B cell (primary cell): ENCODE measurements around the gene M1AP. TPM values are rescaled to one million over a fixed set of nuclear protein-coding genes. Genes with fewer than 3 reads are reported as not detected.
A peak's percentile ranks its signal among the peaks of the same experiment; 100 is the strongest.

Experiments
- ATAC-seq: fragments of 200-7000 bp; cut with Tn5 transposase; one replicate; pipeline ENCODE4 v1.10.0; 2021; ENCODE audit warnings: low read depth, mild to moderate bottlenecking, moderate number of reproducible peaks, moderate library complexity
- CTCF ChIA-PET: fragments of 350-600 bp; sonication (Branson Sonifier 250); formaldehyde crosslinking; loops from one replicate; lab custom pipeline; 2021; ENCODE audit warnings: antibody characterized with exemption, inconsistent platforms; lab: Charles Lee
- POLR2A ChIA-PET: fragments of 350-600 bp; sonication (Branson Sonifier 250); formaldehyde crosslinking; loops from one replicate; lab custom pipeline; 2021; ENCODE audit warnings: antibody characterized with exemption; lab: Charles Lee
- DNase-seq: peaks from one replicate; pipeline ENCODE4 v3.0.0; 2013
- H2AFZ ChIP-seq: 2 replicates; pipeline ENCODE4 v1.6.1; 2012; ENCODE audit warnings: mild to moderate bottlenecking, low read depth, low read length; ENCODE audit not compliant: insufficient read depth, poor library complexity, severe bottlenecking
- H3K27ac ChIP-seq, 2 donors: 1 replicate in 1 of 2; 2 replicates in 1 of 2; pipeline ENCODE4 v1.5.1; 2012 to 2013; ENCODE audit warnings: low read length in 2 of 2, mild to moderate bottlenecking in 2 of 2, moderate library complexity in 1 of 2
- H3K27me3 ChIP-seq, 4 experiments: fragments of 200-600 bp in 1 of 4; sonication (generic) in 1 of 4; replicated peaks in 1 of 4; 1 replicate in 2 of 4; 2 replicates in 2 of 4; pipeline versions ENCODE4 v1.6.1 to v1.7.0; 2013 to 2016; ENCODE audit warnings: low read length in 3 of 4, mild to moderate bottlenecking in 2 of 4, mixed read lengths in 1 of 4, moderate library complexity in 1 of 4; ENCODE audit not compliant: insufficient read depth in 4 of 4, control insufficient read depth in 3 of 4; ENCODE audit errors: control extremely low read depth in 1 of 4
- H3K36me3 ChIP-seq, 2 experiments: replicated peaks in 1 of 2; 1 replicate in 1 of 2; 2 replicates in 1 of 2; pipeline versions ENCODE4 v1.6.1 to v1.7.1; 2013; ENCODE audit warnings: low read length in 1 of 2; ENCODE audit not compliant: insufficient read depth in 2 of 2, control insufficient read depth in 1 of 2; ENCODE audit errors: control extremely low read depth in 1 of 2, extremely low read depth in 1 of 2
- H3K4me1 ChIP-seq, 2 donors: fragments of 200-600 bp in 1 of 2; sonication (generic) in 1 of 2; 1 replicate in 1 of 2; 2 replicates in 1 of 2; pipeline versions ENCODE4 v1.5.1 to v1.6.1; 2013 to 2017; ENCODE audit warnings: low read length in 2 of 2; ENCODE audit not compliant: control insufficient read depth in 2 of 2, insufficient read depth in 2 of 2
- H3K4me2 ChIP-seq: replicated peaks from 2 replicates; pipeline ENCODE3; 2012; ENCODE audit warnings: mild to moderate bottlenecking, low read depth, low read length; ENCODE audit not compliant: poor library complexity, severe bottlenecking
- H3K4me3 ChIP-seq, 5 experiments: fragments of 200-600 bp in 1 of 5; sonication (generic) in 1 of 5; 1 replicate in 3 of 5; 2 replicates in 2 of 5; pipeline versions ENCODE4 v1.5.1 to v1.7.0; 2011 to 2016; ENCODE audit warnings: low read length in 4 of 5, mild to moderate bottlenecking in 4 of 5, low read depth in 2 of 5, control low read depth in 1 of 5, moderate library complexity in 1 of 5; ENCODE audit not compliant: insufficient read depth in 1 of 5; ENCODE audit errors: control extremely low read depth in 1 of 5, extremely low read depth in 1 of 5
- H3K79me2 ChIP-seq: fragments of 200-600 bp; sonication (generic); one replicate; pipeline ENCODE4 v1.6.0; 2016; ENCODE audit warnings: low read length; ENCODE audit not compliant: control insufficient read depth, insufficient read depth
- H3K9ac ChIP-seq: fragments of 200-600 bp; sonication (generic); 2 replicates; pipeline ENCODE4 v1.6.1; 2017; ENCODE audit warnings: mild to moderate bottlenecking, low read length, moderate library complexity
- H3K9me3 ChIP-seq, 3 donors: one replicate each; pipeline versions ENCODE4 v1.6.1 to v1.7.1; 2013; ENCODE audit warnings: low read length in 2 of 3; ENCODE audit not compliant: control insufficient read depth in 2 of 3, insufficient read depth in 1 of 3; ENCODE audit errors: control extremely low read depth in 1 of 3
- H4K20me1 ChIP-seq: 2 replicates; pipeline ENCODE4 v1.6.0; 2012; ENCODE audit warnings: mild to moderate bottlenecking, low read length; ENCODE audit not compliant: insufficient read depth, control insufficient read depth, poor library complexity, severe bottlenecking
- H3K27ac Mint-ChIP-seq: one replicate; pipeline ENCODE4 v1.8.0; 2021; ENCODE audit warnings: mixed read lengths
- H3K27me3 Mint-ChIP-seq: one replicate; pipeline ENCODE4 v1.8.0; 2021; ENCODE audit warnings: mixed read lengths
- H3K4me1 Mint-ChIP-seq: one replicate; pipeline ENCODE4 v1.8.0; 2021; ENCODE audit warnings: mixed read lengths
- H3K4me3 Mint-ChIP-seq: one replicate; pipeline ENCODE4 v1.8.0; 2021; ENCODE audit warnings: mixed read lengths
- H3K9me3 Mint-ChIP-seq: one replicate; pipeline ENCODE4 v1.8.0; 2022; ENCODE audit warnings: mixed read lengths; ENCODE audit not compliant: insufficient read depth
- EZH2 ChIP-seq: IDR thresholded peaks from 2 replicates; pipeline ENCODE4 v1.6.1; 2012; ENCODE audit warnings: borderline replicate concordance, low read depth, mild to moderate bottlenecking, moderate library complexity, low read length; ENCODE audit not compliant: insufficient read depth, poor library complexity, severe bottlenecking
- WGBS: methylation state at CpG from one replicate; pipeline ENCODE4 v1.1.5; 2013; ENCODE audit warnings: missing lambda C conversion rate; ENCODE audit not compliant: insufficient coverage; 5-methylcytosine and 5-hydroxymethylcytosine counted together
- intact Hi-C: fragments of 100-400 bp; cut with micrococcal nuclease; formaldehyde crosslinking; loops from one replicate; pipeline ENCODE4 v1.10.0; 2022
- polyA plus RNA-seq: library from polyadenylated mRNA; depleted of rRNA; stranded (reverse); fragments of >200 nt; gene quantifications from 2 replicates; pipeline ENCODE4 v1.2.3, GENCODE V29; 2012
- total RNA-seq, 2 donors: library from RNA; stranded (reverse); fragments of 120-200 nt in 1 of 2; gene quantifications; 1 replicate in 1 of 2; 2 replicates in 1 of 2; pipeline versions ENCODE4 v1.2.3 to v1.2.4, GENCODE V29; 2013 to 2022
- TF ChIP-seq, protein P1 (sequence below): fragments of 200-600 bp; IDR thresholded peaks from one replicate; pipeline ENCODE4 v1.8.0; 2022; ENCODE audit warnings: antibody characterized with exemption, mild to moderate bottlenecking

Gene M1AP
- total and polyA plus RNA-seq, 2 donors (not counting 1 experiment from before 2014, with no cell fraction given): 0.15 TPM; not detected in 1

DNA sequence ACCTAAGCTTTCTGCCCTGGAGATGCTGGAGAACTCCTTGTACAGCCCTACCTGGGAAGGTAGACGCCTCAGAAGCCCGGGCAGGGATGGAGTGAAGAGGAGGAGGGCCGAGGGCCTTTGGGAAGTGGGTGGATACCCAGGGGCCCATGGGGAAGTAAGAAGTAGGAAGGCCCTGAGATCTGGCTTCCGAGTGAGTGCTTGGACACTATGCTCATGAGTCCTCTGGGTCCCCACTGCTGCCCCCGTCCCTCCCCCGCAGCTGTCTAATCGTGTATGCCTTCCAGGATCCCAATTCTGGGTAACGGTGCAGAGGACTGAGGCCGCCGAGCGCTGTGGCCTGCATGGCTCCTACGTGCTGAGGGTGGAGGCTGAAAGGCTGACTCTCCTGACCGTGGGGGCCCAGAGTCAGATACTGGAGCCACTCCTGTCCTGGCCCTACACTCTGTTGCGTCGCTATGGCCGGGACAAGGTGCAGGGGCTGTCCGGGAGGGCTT lies 92.5 kb downstream of the M1AP start:
- WGBS: 64% methylated on average over 15 of the region's 17 CpGs
- DNase-seq: no peak
- peak overlapping the region in 1 of 2 donors; percentile 76 for H3K27ac ChIP-seq
- no peaks in the 10 kb centered on the region for H3K9me3 ChIP-seq
- H3K9ac ChIP-seq: peak overlapping the region; percentile 96
- peaks cover 15% of the 10 kb centered on the region for H4K20me1 ChIP-seq
- peaks cover 11% of the 10 kb centered on the region for H3K79me2 ChIP-seq
- no peak for ATAC-seq
- intact Hi-C loops: loop anchor here (1.0 to 10.0 kb wide), 3 partner anchors 19 to 161 kb away; partner anchors contain the start of genes CCDC142 and TTC31
- H3K36me3 ChIP-seq: peaks cover 0 to 15% of the 10 kb centered on the region in 2 experiments
- POLR2A ChIA-PET: interaction anchor here (0.6 to 1.0 kb wide), 3 partner anchors 9 to 1342 kb away, joined by 3 read pairs; no protein-coding TSS in a partner anchor
- H3K4me1 ChIP-seq: peaks cover 8 to 32% of the 10 kb centered on the region in 2 donors
- no peaks in the 10 kb centered on the region for H3K9me3 Mint-ChIP-seq
- peak overlapping the region; percentile 97 for H3K4me2 ChIP-seq
- peaks cover 0 to 3% (median 0%) of the 10 kb centered on the region in 4 experiments for H3K27me3 ChIP-seq
- TF ChIP-seq EZH2: no peak
- TF ChIP-seq, protein P1, sequence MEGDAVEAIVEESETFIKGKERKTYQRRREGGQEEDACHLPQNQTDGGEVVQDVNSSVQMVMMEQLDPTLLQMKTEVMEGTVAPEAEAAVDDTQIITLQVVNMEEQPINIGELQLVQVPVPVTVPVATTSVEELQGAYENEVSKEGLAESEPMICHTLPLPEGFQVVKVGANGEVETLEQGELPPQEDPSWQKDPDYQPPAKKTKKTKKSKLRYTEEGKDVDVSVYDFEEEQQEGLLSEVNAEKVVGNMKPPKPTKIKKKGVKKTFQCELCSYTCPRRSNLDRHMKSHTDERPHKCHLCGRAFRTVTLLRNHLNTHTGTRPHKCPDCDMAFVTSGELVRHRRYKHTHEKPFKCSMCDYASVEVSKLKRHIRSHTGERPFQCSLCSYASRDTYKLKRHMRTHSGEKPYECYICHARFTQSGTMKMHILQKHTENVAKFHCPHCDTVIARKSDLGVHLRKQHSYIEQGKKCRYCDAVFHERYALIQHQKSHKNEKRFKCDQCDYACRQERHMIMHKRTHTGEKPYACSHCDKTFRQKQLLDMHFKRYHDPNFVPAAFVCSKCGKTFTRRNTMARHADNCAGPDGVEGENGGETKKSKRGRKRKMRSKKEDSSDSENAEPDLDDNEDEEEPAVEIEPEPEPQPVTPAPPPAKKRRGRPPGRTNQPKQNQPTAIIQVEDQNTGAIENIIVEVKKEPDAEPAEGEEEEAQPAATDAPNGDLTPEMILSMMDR: no peak
- peaks cover 20% of the 10 kb centered on the region for H3K4me1 Mint-ChIP-seq
- CTCF ChIA-PET: interaction anchor here (1.0 to 1.2 kb wide), 2 partner anchors 24 to 32 kb away, joined by 3 read pairs; no protein-coding TSS in a partner anchor
- peak overlapping the region; percentile 96 for H3K4me3 Mint-ChIP-seq
- no peaks in the 10 kb centered on the region for H3K27me3 Mint-ChIP-seq
- peak overlapping the region in 4 of 5 experiments; percentile 73 to 99 (median 91) for H3K4me3 ChIP-seq
- H3K27ac Mint-ChIP-seq: peak overlapping the region; percentile 94
- H2AFZ ChIP-seq: peak overlapping the region; percentile 97
